ENCODE measurements around the gene TIMMDC1.
"Not testable (repeated sequence)": the region's sequence is repeated elsewhere in the genome, so short reads cannot be mapped to it uniquely, and the experiment has no call there.

The TIMMDC1 gene

DNA sequence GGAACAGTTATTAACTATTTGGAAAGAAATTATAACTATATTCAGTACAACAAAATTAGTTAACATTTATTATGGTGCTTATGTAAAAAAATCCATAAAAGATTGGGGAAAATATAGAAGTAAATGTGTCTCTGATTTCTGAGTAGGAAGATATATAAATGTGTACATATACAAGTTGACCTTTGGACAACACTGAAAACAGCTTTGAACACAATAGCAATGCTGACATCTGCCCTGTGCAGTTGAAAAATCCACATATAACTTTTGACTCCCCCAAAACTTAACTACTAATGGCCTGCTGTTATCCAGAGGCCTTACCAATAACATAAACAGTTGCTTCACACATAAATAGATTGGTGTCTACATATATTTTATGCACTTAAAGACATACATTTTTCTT lies 12.3 kb downstream of the TIMMDC1 start:
- no peak for DNase-seq

DNA sequence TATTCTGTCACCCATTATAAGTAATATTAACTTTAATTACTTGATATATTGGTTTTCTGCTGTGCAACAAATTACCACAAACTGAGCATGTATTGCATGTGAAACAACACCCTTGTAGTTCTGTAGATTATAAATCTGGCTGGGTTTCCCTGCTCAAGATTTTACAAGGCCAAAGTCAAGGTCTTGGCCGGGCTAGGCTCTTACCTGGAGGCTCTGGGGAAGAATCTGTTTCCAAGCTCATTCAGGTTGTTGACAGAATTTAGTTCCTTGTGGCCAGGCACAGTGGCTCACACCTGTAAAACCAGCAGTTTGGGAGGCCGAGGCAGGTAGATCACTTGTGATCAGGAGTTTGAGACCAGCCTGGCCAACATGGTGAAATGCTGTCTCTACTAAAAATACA lies 16.3 kb downstream of the TIMMDC1 start:
- no peak for DNase-seq

DNA sequence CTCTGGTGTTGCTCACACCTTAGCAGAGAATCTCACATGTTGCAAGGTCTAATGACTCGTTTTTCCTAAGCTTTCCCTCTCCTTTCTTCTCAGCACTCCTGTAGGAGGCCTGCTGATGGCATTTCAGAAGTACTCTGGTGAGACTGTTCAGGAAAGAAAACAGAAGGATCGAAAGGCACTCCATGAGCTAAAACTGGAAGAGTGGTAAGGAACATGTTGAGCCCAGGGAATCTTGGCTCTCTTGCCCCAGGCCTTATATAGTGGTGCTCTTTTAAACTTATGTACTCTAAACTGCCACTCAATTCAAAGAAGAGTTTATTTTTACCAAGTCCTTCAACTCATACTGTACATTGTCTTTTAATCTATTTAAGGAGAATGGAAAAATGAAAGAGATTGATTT lies 18.8 kb downstream of the TIMMDC1 start:
- no peak for DNase-seq

DNA sequence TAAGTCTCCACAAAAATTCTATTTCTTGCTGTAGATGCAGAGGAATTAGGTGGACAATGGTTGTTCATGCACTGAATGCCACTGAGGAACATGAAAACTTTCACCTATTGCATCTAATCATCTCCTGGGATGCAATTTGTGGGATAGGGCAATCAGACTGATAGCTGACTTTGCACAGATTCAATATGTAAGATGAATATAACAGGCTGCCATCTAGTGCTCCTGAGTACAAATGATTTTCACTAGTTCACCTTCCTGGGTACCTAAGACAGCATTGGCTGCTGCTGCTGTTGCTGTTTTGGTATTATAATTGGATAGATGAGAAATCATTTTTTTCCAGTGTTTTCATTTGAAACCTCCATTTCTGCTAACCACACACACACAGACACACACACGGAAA lies 19.7 kb downstream of the TIMMDC1 start:
- no peak for DNase-seq

DNA sequence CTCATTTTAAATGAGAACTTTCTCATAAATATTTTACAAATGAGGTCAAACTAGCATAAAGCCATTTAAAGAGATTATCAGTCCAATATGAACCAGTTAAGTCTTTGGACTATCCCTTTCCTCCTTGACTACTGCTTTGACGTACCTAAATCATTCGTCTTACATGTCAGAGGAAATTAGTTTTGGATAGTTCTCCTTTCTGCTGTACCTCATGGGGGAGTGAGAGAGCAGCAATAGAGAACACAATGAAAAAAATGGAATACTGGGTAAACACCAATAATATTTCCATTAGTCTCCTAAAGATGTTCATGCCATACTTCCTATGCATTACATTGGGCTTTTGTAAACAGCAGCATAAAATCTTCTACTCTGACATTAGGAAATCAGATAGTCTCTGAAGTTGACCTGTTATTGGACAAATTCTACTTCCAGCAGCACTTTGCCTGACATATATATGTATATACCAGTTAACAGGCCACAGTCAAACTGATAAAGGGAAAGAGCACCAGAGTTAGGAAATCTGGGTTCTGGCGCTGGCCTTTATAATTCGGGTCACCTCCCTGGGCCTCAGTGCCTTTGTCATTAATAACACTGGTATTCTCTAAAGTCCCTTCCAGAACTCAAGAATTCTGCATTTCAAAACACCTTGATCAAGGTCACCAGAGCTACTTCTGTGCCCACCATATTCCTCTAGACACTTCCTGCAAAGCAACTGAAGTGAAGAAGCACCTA lies 26.8 kb downstream of the TIMMDC1 start:
- DNase-seq: no peak

DNA sequence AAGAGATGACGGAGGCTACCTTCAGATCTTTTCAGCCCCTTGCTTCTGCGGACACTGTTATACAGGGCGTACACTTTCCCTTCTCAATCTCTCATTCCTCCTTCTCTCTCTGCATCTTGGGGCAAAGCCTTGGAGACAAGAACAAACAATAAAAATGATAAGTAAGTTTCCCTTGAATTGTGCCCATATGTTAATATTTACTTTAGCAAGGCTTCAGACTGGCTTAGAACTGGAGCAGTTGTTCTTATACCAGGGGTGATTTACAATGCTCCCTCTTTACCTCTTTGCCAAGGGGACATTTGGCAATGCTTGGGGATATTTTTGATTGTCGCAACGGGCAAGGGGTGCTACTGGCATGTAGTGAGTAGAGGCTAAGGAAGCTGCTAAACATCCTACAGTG lies 29.4 kb downstream of the TIMMDC1 start:
- DNase-seq: no peak

DNA sequence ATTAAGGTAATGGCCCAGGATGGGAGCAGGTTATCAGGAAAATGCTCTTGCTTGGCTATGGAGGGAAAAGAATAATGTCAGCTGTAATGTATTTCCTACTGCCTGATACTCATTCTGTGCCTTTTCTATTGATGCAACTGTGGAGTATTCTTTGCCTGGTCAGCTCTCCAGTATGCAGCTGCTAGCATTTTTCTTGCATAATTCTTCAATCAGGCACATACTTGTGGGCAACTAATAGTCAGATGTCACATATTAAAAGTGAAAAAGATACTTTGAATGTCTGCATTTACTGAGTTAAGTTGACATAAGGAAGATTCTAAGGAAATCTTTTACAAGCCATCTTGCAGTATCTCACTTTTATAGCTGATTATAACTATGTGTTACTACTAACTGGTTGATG lies 31.5 kb downstream of the TIMMDC1 start:
- no peak for DNase-seq

DNA sequence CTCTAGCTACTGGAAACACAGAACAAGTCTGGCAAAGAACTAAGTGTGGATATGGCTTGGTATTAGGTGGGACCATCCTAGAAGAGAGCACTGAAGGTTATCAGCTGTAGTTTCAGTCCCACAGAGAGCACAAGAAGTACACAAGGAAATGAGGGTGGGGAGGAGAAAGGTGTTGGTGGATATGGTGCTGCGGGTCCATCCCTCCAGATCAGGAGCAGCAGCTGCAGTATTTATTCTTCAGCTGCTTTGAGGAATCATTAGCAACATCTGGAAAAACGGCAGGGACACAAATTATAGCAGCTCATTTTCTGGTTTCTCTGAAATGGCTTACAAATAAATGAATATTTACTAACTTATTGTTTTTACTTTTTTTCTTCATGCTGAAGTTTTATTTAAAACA lies 32.1 kb downstream of the TIMMDC1 start:
- DNase-seq: no peak

DNA sequence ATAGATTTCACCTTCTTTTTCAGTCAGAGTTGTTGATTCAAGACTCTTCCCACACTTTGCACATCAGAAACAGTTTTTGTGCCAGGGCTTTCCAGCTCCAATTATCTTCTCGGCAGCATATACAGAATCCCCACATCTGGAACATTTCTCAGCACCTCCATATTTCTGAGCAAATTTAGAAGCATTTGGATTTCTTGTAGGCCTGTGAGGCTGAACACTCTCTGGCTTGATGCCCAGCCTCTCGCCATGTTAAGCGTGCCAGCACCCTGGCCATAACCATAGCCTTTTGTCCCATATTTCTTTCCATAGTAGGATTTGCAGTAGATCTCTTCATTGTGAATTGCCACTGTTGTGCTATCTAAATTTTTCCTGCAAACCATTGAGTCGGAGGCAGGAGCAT lies 32.8 kb downstream of the TIMMDC1 start:
- DNase-seq: no peak

DNA sequence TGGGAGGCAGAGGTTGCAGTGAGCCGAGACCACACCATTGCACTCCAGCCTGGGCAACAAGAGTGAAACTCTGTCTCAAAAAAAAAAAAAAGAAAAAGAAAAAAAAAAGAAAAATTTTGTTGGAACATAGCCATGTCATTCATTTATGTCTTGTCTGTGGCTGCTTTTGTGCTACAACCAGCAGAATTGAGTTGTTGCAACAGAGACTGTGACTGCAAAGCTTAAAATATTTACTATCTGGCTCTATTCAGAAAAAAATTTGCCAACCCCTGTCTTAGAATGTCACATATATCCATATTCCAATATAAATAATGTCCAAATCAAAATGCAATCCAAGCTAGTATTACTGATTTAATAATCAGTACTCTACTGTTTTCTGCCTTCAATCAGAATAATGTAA lies 35.9 kb downstream of the TIMMDC1 start:
- DNase-seq: no peak

DNA sequence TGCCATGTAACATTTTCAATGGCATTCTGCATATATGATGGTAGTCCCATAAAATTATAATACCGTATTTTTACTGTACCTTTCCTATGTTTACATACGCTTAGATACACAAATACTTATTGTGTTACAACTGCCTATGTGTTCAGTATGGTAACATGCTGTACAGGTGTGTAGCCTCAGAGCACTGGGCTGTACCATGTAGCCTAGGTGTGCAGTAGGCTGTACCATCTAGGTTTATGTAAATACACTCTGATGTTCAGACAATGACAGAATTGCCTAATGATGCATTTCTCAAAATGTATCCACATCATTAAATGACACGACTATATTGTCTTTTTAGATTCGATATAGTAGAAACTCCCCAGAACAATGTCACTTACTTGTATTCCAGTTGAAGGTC lies 38.4 kb downstream of the TIMMDC1 start:
- no peak for DNase-seq

DNA sequence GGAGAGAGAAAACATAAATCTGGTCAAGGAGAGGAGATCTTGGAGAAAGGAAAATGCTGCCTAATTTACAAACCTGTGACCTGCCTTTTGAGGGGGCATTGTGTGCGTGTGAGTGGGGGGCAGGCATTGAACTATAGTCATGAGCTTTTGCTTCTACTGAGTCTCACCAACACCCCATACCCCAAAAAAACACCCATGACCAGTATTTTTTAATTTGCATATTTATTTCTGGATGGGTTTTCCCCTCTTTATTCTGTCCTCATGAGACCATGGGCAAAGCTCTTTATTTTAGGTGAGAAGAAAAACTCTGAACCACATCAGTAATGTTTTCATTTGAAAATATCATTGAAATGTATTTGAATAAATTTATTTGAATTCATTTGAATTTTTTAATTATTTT lies 40.4 kb downstream of the TIMMDC1 start:
- DNase-seq: no peak

DNA sequence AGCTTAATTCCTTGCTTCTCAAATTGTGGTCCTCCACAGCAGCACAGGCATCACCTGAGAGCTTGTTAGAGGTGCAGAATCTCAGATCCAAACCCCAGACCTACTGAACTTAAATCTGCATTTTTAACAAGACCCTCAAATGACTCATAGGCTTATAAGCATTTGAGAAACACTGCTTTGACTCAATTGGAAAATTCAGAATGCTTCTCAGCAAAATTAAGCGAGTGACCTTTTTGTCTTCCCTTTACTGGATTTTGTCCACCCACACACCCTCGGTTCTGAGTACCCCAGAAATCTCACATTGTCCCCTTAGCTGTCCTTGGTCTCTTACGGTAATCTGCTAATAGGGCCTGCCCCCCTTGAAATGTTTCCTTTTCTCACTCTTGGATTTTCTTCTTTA lies 43.2 kb downstream of the TIMMDC1 start:
- DNase-seq: no peak

DNA sequence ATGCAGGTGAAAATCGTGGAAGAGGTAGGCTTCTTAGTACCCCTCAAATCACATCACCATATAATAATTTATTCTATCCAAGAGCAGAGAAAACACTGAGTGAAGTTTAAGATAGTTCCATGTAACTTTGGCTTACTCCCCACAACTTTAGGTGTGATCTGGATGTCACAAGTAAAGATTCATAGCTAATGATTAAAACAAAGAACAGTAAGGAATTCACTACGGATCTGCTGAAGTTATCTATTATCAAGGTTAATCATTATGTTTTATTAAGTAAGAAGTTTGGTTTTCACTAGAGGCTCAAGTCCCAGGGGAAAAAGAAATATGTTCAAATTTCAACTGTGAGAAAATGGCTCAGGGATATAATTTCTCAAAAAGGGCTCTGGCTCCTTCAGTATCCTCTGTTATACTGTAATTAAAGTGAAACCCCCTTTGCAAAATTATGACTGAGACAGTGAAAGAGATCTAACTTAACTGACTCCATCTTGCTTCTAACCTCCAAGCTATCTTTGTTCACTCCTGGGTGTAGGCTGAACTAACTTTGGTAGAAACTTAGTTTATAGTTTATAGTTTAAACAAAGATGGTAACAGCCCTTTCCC lies 43.9 kb downstream of the TIMMDC1 start:
- no peak for DNase-seq

DNA sequence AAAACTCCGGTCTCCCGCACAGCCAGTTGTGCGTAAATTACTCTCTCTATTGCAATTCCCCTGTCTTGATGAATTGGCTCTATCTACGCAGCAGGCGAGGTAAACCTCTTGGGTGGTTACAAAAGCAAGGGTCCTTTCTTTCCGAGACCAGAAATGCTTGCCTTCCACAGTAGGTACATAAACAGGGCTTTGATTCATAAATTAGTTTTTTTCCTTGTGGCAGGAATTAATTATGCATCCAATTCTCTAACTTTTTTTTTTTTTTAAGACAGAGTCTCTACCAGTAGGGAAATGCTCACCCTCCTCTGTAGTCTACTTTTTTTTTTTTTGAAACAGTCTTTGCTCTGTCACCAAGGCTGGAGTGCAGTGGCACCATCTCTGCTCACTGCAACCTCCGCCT lies 44.8 kb downstream of the TIMMDC1 start:
- DNase-seq: no peak

DNA sequence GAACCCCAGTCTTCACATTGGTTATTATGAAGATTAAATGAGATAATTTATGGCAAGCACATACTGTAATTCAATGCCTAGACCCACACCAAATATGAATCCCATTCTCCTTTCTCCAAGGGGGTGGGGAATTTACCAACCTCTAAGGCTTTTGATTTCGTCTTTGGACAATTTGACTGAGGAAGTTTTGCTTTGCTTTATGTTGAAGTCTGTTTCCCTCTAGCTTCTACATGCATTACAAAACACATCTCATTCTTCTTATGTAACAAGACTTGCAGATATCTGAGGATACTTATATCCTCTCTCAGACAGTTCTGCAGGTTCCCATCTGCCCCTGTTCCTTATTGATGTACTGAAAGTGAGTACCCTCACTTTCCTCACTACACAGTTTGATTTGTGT lies 48.9 kb downstream of the TIMMDC1 start:
- no peak for DNase-seq

DNA sequence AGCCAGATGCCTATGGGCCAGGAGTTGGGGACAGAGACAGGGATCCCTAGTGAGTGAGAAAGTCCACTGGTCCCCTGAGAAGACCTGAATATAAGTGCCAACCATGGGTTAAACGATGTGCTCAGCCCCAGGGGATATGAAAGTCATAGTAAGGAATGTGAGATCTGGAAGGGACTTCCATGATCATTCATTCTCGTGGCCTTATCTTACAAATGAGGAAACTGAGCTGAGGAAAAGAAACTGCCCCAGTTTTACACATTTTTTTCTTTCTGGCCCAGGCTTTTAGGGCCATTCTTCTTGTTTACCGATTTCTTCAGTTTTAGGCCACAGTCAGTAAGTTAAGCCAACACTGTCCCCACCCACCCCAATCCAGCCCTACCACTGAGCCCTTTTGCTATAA lies 50.0 kb downstream of the TIMMDC1 start:
- no peak for DNase-seq

DNA sequence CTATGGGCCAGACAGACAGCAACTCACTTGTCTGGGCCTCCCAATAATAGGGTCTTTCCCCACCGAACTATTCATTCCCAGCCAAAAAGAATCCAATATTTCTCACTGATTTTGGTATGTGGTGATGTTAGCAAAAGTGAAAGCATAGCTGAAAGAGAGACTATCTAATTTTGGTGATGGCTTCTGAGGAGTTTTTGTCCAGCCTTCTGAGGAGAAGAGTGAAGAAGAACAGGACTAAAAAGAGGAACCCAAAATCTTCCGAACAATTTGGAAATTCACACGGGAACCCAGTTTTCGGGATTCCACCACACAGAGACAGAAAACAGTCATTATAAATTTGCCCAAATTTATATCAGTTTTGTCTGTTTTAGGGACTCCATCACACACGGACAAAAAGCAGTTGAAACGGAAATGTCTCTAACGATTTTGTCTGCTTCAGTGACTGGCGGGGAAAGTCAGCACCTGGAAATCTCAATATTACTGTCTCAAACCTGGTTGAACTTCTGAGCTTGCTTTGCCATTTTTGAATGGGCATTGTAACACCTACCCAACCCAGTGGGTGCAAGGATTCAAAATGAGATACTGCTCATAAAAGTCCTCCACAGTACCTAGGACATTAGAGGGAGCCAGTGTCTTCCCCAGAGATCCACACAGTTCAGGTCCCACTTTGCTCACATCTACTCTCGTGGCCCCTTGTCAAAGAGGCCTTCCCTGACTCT lies 52.0 kb downstream of the TIMMDC1 start:
- DNase-seq: no peak

DNA sequence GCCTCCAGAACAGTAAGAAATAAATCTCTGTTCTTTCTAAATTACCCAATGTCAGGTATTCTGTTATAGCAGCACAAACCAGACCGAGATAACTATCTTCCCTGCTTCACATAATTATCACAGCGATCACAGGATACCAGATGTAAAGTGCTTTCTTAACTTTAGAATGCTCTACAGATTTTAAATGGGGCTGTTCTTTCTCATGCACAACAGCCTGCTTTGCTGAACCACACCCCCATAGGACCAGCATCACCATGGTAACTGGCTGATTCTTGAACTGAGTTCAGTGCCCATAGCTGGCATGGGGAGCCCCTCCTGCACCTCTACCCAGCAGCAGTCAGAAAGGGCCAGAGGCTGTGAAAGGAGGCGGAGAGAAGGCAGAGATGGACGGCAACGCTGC lies 53.3 kb downstream of the TIMMDC1 start:
- DNase-seq: no peak

DNA sequence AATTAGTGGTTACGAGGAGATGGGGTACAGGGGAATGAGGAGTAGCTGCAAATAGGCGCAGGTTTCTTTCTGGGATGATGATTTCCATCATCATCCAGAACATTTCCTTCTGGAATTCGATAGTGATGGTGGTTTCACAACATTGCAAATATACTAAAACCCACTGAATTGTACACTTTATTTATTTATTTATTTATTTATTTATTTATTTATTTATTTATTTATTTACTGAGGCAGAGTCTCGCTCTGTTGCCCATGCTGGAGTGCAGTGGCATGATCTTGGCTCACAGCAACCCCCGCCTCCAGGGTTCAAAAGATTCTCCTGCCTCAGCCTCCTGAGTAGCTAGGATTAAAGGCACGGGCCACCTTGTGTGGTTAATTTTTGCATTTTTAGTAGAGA lies 54.6 kb downstream of the TIMMDC1 start:
- not testable (repeated sequence) for DNase-seq

DNA sequence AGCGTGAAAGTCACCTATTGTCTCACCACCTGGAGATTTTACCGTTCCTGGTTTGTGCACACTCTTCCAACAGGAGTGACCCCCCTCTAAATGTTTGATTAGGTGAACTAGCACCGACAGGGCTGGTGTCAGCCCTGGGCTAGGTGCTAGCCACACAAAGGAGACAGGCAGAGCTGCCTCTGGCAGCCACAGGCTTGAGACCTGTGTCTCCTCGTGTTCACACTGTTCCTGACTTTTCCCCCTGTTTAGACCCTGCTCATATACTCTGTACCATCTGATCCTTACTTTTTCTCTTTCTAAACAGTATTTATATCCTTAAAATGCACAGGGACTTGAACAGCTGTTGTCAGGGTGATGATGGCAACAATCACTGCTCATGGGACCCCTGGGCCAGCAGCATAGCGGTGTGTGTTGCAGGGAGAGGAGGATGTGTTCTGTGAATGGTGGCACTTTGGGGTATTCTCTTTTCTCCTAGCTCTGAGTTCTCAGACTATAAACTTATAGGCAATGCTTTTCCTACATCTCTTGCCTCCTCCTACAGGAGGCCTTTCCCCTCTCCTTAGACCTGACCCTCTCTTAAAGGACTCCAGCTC lies 55.6 kb downstream of the TIMMDC1 start:
- no peak for DNase-seq

DNA sequence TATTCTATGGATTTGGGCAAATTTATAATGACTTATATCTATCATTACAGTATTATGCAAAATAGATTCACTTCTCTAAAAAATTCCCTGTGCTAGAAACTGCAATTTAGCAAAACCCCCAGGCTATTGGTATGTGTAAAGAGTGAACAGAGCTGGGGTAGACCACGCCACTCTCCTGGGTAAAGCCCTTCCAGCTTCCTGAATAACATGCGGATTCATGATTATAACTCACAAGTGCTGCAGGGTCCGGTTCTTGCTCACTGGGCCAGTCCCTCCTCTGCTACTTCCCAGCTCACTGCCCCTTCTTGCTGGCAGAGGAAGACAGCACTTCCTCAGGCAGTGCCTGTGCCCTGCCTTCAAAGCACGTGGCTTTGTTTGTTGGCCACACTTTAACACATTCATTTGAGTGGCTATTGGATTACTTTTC lies 57.0 kb downstream of the TIMMDC1 start:
- DNase-seq: peak in 2 of 14 donors; percentile 0 to 17

DNA sequence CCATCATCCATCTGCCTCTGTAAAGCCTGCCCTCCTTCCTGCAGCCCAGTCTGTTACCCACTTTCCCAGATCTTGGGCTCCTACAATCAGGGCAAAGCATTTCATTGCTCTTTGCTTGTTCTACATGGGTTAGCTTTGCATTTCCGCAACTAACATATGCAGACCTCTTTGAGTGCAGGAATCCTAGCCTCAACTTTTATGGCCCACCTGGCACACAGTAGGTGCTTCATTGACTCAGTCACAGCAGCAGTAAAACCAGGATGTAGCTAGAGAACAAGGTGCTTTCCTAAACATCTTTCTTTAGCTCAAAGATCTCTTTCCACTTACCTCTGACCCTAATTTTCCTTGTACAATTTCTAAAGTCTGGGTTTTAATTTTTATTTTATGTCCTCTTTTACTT lies 57.6 kb downstream of the TIMMDC1 start:
- no peak for DNase-seq

All from C1 segment of cervical spinal cord (tissue), 14 donors.